ENCODE data around the gene GLRX.

The GLRX gene

GRCh38 chr5:95780597-95780996 is 41.9 kb downstream of the GLRX start:
- no peak for DNase-seq (ENCODE audit: low read depth)

GRCh38 chr5:95779611-95780010 is 42.9 kb downstream of the GLRX start:
- DNase-seq (ENCODE audit: low read depth) = peak; percentile 81

- no peak for DNase-seq (ENCODE audit: low read depth)
Observed at GRCh38 chr5:95778713-95779436, 43.7 kb downstream of the GLRX start.

- no peak for DNase-seq (ENCODE audit: low read depth)
Observed at GRCh38 chr5:95777441-95777840, 45.1 kb downstream of the GLRX start.

- DNase-seq (ENCODE audit: low read depth) = peak; percentile 74
Observed at GRCh38 chr5:95773335-95774059, 49.0 kb downstream of the GLRX start.

- DNase-seq (ENCODE audit: low read depth) = no peak
Observed at GRCh38 chr5:95771892-95772291, 50.6 kb downstream of the GLRX start.

GRCh38 chr5:95770830-95771708 is 51.5 kb downstream of the GLRX start:
- DNase-seq (ENCODE audit: low read depth) = peak; percentile 45

GRCh38 chr5:95768731-95769130 is 53.8 kb downstream of the GLRX start:
- DNase-seq (ENCODE audit: low read depth) = no peak

- no peak for DNase-seq (ENCODE audit: low read depth)
Observed at GRCh38 chr5:95763941-95764340, 58.6 kb downstream of the GLRX start.

Data from amniotic epithelial cell (primary cell).